Endodermal cell (in vitro differentiated cells): ENCODE measurements around the gene TYROBP. TPM values are rescaled to one million over a fixed set of nuclear protein-coding genes. Genes with fewer than 3 reads are reported as not detected.

Source experiments
- DNase-seq: peaks from one replicate; pipeline ENCODE4 v3.0.0-alpha.2; 2017
- H3K27ac ChIP-seq: 2 replicates; pipeline ENCODE4 v1.5.1; 2013; ENCODE audit warnings: mild to moderate bottlenecking, low read depth, low read length, moderate library complexity
- H3K27me3 ChIP-seq: 2 replicates; pipeline ENCODE4 v1.6.1; 2013; ENCODE audit warnings: mild to moderate bottlenecking, low read length, moderate library complexity; ENCODE audit not compliant: insufficient read depth, control insufficient read depth, poor library complexity, severe bottlenecking
- H3K36me3 ChIP-seq: 2 replicates; pipeline ENCODE4 v1.7.0; 2013; ENCODE audit warnings: mild to moderate bottlenecking, low read length, moderate library complexity; ENCODE audit not compliant: control insufficient read depth, insufficient read depth
- H3K4me1 ChIP-seq: one replicate; pipeline ENCODE4 v1.7.0; 2013; ENCODE audit warnings: low read length; ENCODE audit not compliant: control insufficient read depth, insufficient read depth
- H3K4me3 ChIP-seq: 2 replicates; pipeline ENCODE4 v1.5.1; 2013; ENCODE audit warnings: mild to moderate bottlenecking, low read length, moderate library complexity
- H3K9ac ChIP-seq: 2 replicates; pipeline ENCODE4 v1.6.1; 2013; ENCODE audit warnings: mild to moderate bottlenecking, low read length, moderate library complexity; ENCODE audit not compliant: poor library complexity, severe bottlenecking; ENCODE audit errors: extremely low read depth
- H3K9me3 ChIP-seq: 2 replicates; pipeline ENCODE4 v1.6.1; 2013; ENCODE audit warnings: mild to moderate bottlenecking, low read length, moderate library complexity; ENCODE audit not compliant: control insufficient read depth
- H3K27ac Mint-ChIP-seq: 2 replicates; pipeline ENCODE4 v1.8.0; 2020; ENCODE audit warnings: mixed read lengths
- H3K27me3 Mint-ChIP-seq: 2 replicates; pipeline ENCODE4 v1.8.0; 2021; ENCODE audit warnings: mild to moderate bottlenecking, mixed read lengths; ENCODE audit not compliant: insufficient read depth
- H3K36me3 Mint-ChIP-seq: 2 replicates; pipeline ENCODE4 v1.8.0; 2020; ENCODE audit warnings: low read depth, mixed read lengths
- H3K4me1 Mint-ChIP-seq: 2 replicates; pipeline ENCODE4 v1.8.0; 2020; ENCODE audit warnings: mixed read lengths
- H3K4me3 Mint-ChIP-seq: 2 replicates; pipeline ENCODE4 v1.8.0; 2020; ENCODE audit warnings: mild to moderate bottlenecking, moderate library complexity, mixed read lengths
- H3K9me3 Mint-ChIP-seq: 2 replicates; pipeline ENCODE4 v1.8.0; 2020; ENCODE audit warnings: mild to moderate bottlenecking, mixed read lengths
- WGBS, 2 experiments: methylation state at CpG; one replicate each; pipeline versions ENCODE4 v1.1.5 to v1.1.7; 2013; ENCODE audit warnings: missing lambda C conversion rate in 2 of 2, mixed read lengths in 1 of 2; ENCODE audit not compliant: insufficient coverage in 1 of 2, insufficient read length in 1 of 2; 5-methylcytosine and 5-hydroxymethylcytosine counted together
- total RNA-seq, 2 donors: library from RNA; stranded (reverse); fragmentation: NEBNext Ultra II Directional in 1 of 2; extraction: Animal tissue kit (Norgen Biotek cat#: 25700) in 1 of 2; gene quantifications; 2 replicates in 1 of 2; 3 replicates in 1 of 2; pipeline ENCODE4 v1.2.1, GENCODE V29; 2021
- TF ChIP-seq, protein P1 (sequence below): fragments of 200-600 bp; sonication (generic); conservative IDR thresholded peaks from 2 replicates; pipeline ENCODE4 v1.5.0; 2021; ENCODE audit warnings: antibody characterized with exemption, mild to moderate bottlenecking

TYROBP gene
- total RNA-seq, 2 donors from 2014 or later = not detected

DNA sequence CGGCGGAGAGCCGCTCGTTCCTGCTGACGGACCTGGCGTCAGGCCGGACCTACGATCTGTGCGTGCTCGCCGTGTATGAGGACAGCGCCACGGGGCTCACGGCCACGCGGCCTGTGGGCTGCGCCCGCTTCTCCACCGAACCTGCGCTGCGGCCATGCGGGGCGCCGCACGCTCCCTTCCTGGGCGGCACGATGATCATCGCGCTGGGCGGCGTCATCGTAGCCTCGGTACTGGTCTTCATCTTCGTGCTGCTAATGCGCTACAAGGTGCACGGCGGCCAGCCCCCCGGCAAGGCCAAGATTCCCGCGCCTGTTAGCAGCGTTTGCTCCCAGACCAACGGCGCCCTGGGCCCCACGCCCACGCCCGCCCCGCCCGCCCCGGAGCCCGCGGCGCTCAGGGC is 36.5 kb upstream of the TYROBP start:
- peaks cover 6% of the 10 kb centered on the region for H3K4me1 Mint-ChIP-seq

DNA sequence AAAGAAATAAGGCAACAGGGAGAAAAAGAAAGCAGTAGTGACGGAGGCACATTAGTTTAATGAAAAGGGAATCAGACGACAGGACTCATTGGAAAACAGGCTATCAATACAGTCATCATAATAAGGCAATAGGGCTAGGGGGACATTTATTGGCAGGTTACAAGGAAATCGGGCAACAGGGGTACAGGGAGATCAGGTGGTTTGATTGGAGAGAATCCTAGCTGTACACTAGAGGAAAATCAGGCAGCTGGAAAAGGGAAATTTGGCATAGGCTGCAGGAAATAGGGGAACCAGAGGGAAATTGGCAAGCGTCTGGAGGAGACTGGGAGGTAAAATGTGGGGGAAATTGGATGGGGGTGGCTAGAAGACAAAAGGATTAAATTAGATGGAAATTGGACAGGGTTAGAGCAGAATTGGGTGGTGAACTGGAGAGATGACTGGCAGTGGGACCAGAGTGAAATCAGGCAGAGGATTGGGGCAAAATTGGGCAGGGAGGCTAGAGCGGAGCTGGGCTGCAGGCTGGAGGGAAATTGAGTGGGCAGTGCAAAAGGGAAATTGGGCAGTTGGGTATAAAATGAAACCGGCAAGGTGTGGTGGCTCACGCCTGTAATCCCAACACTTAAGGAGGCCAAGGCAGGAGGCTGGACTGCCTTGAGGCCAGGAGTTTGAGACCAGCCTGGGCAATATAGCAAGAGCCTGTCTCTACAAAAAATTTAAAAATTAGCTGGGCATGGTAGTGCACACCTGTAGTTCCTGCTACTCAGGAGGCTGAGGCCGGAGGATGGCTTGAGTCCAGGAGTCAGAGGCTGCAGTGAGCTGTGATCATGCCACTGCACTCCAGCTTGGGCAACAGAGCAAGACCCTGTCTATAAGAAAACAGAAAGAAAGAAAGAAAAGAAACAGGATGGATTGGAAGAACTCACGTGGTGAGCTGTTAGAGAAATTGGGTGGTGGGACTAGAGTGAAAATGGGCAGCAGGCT is 35.5 kb upstream of the TYROBP start:
- 90 to 99% methylated on average over 9 of the region's 9 CpGs for WGBS, 2 experiments
- H3K4me1 ChIP-seq = no peaks in the 10 kb centered on the region
- H3K9ac ChIP-seq = no peak overlapping the region
- Mint-ChIP-seq H3K4me3 (no peak overlapping the region), H3K36me3 (peaks cover 21% of the 10 kb centered on the region), H3K4me1 (peaks cover 5% of the 10 kb centered on the region), H3K9me3 (no peaks in the 10 kb centered on the region), H3K27ac (no peak overlapping the region), H3K27me3 (peaks cover 2% of the 10 kb centered on the region)
- no peak for DNase-seq
- TF ChIP-seq, protein P1, sequence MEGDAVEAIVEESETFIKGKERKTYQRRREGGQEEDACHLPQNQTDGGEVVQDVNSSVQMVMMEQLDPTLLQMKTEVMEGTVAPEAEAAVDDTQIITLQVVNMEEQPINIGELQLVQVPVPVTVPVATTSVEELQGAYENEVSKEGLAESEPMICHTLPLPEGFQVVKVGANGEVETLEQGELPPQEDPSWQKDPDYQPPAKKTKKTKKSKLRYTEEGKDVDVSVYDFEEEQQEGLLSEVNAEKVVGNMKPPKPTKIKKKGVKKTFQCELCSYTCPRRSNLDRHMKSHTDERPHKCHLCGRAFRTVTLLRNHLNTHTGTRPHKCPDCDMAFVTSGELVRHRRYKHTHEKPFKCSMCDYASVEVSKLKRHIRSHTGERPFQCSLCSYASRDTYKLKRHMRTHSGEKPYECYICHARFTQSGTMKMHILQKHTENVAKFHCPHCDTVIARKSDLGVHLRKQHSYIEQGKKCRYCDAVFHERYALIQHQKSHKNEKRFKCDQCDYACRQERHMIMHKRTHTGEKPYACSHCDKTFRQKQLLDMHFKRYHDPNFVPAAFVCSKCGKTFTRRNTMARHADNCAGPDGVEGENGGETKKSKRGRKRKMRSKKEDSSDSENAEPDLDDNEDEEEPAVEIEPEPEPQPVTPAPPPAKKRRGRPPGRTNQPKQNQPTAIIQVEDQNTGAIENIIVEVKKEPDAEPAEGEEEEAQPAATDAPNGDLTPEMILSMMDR = no peak
- H3K36me3 ChIP-seq = peaks cover 3% of the 10 kb centered on the region
- no peak overlapping the region for H3K4me3 ChIP-seq
- no peak overlapping the region for H3K27ac ChIP-seq
- no peaks in the 10 kb centered on the region for H3K27me3 ChIP-seq
- H3K9me3 ChIP-seq = no peaks in the 10 kb centered on the region

More for the DNA sequence above, 36.5 kb upstream of the TYROBP start:
- peaks cover 2% of the 10 kb centered on the region for H3K27me3 Mint-ChIP-seq
- H3K4me3 Mint-ChIP-seq = no peak overlapping the region
- peaks cover 19% of the 10 kb centered on the region for H3K36me3 Mint-ChIP-seq
- TF ChIP-seq, protein P1 = no peak
- H3K27ac ChIP-seq = no peak overlapping the region
- peaks cover 3% of the 10 kb centered on the region for H3K36me3 ChIP-seq
- H3K4me3 ChIP-seq = no peak overlapping the region
- WGBS, 2 experiments = 95 to 96% methylated on average over 32 to 52 of the region's 52 CpGs
- no peak for DNase-seq
- no peaks in the 10 kb centered on the region for H3K9me3 Mint-ChIP-seq
- no peaks in the 10 kb centered on the region for H3K9me3 ChIP-seq
- no peaks in the 10 kb centered on the region for H3K27me3 ChIP-seq
- no peaks in the 10 kb centered on the region for H3K4me1 ChIP-seq
- no peak overlapping the region for H3K9ac ChIP-seq
- no peak overlapping the region for H3K27ac Mint-ChIP-seq

DNA sequence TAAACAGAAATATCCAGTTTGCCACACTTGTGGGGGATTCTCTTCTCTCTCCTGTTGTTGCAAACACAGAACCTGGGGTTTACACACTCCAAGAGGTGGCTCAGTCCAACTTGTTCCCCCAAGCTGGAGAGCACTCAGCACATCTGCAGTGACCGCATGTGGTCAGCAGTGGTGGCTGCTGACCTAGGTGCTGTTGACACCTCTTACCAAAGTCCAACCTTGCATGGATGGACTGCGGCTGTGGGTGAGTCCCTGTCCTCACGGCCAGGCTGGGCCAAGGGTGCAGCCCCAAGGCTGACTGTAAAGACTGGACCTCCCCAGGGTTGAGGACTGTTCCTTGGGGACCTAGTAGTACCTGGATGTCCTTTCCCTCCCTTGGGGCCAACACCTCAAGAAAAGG is 34.1 kb upstream of the TYROBP start:
- H3K27me3 ChIP-seq = no peaks in the 10 kb centered on the region
- TF ChIP-seq, protein P1 = no peak
- no peak overlapping the region for H3K4me3 ChIP-seq
- peaks cover 3% of the 10 kb centered on the region for H3K36me3 ChIP-seq
- H3K9me3 ChIP-seq = no peaks in the 10 kb centered on the region
- Mint-ChIP-seq H3K4me3 (no peak overlapping the region), H3K9me3 (no peaks in the 10 kb centered on the region), H3K4me1 (peaks cover 16% of the 10 kb centered on the region), H3K27me3 (no peaks in the 10 kb centered on the region), H3K27ac (no peak overlapping the region), H3K36me3 (peaks cover 21% of the 10 kb centered on the region)
- WGBS, 2 experiments = 96 to 100% methylated on average over 3 of the region's 3 CpGs
- H3K27ac ChIP-seq = no peak overlapping the region
- H3K4me1 ChIP-seq = peaks cover 3% of the 10 kb centered on the region
- no peak for DNase-seq
- H3K9ac ChIP-seq = no peak overlapping the region
